Loucy (cell line): ENCODE results near the gene MARS1.

Experiments used
- H2AFZ ChIP-seq: fragments of 200-600 bp; sonication (generic); 2 replicates; pipeline ENCODE4 v1.6.0; 2016; ENCODE audit warnings: antibody characterized with exemption, mild to moderate bottlenecking, low read length, moderate library complexity
- H3F3A ChIP-seq: fragments of 200-600 bp; 2 replicates; pipeline ENCODE4 v1.6.0; 2016; ENCODE audit warnings: antibody characterized with exemption, low read depth, mild to moderate bottlenecking
- H3K27me3 ChIP-seq: fragments of 200-600 bp; sonication (generic); 2 replicates; pipeline ENCODE4 v1.6.1; 2014; ENCODE audit warnings: low read length, mild to moderate bottlenecking; ENCODE audit not compliant: insufficient read depth, poor library complexity, severe bottlenecking
- H3K36me3 ChIP-seq: fragments of 200-600 bp; sonication (generic); 2 replicates; pipeline ENCODE4 v1.6.1; 2016; ENCODE audit warnings: low read length; ENCODE audit not compliant: insufficient read depth
- H3K4me1 ChIP-seq: fragments of 200-600 bp; sonication (generic); 2 replicates; pipeline ENCODE4 v1.5.1; 2014; ENCODE audit warnings: low read length, mild to moderate bottlenecking; ENCODE audit not compliant: insufficient read depth, poor library complexity, severe bottlenecking
- H3K4me2 ChIP-seq: fragments of 200-600 bp; sonication (generic); 2 replicates; pipeline ENCODE4 v1.6.0; 2014; ENCODE audit warnings: antibody characterized with exemption, low read length, low read depth, mild to moderate bottlenecking; ENCODE audit not compliant: poor library complexity, severe bottlenecking
- H3K4me3 ChIP-seq: fragments of 200-600 bp; sonication (generic); 2 replicates; pipeline ENCODE4 v1.5.1; 2014; ENCODE audit warnings: low read length, mild to moderate bottlenecking, mixed read lengths; ENCODE audit not compliant: poor library complexity, severe bottlenecking
- H3K79me2 ChIP-seq: fragments of 200-600 bp; sonication (generic); 2 replicates; pipeline ENCODE4 v1.6.1; 2014; ENCODE audit warnings: low read length; ENCODE audit not compliant: insufficient read depth
- H3K9ac ChIP-seq: fragments of 200-600 bp; sonication (generic); 2 replicates; pipeline ENCODE4 v1.6.0; 2014; ENCODE audit warnings: mild to moderate bottlenecking, low read depth, low read length, moderate library complexity; ENCODE audit not compliant: poor library complexity, severe bottlenecking
- H3K9me2 ChIP-seq: fragments of 200-600 bp; sonication (generic); replicated peaks from 2 replicates; pipeline ENCODE4 v1.6.1; 2016; ENCODE audit warnings: low read depth, low read length, mixed read lengths
- H3K9me3 ChIP-seq: fragments of 200-600 bp; sonication (generic); 2 replicates; pipeline ENCODE4 v1.6.1; 2014; ENCODE audit warnings: mild to moderate bottlenecking, antibody characterized with exemption, low read length, low read depth; ENCODE audit not compliant: insufficient read depth
- H4K20me1 ChIP-seq: fragments of 200-600 bp; sonication (generic); 2 replicates; pipeline ENCODE4 v1.6.0; 2014; ENCODE audit warnings: antibody characterized with exemption, low read length, mild to moderate bottlenecking; ENCODE audit not compliant: insufficient read depth, poor library complexity, severe bottlenecking
- CTCF ChIP-seq: fragments of 200-600 bp; sonication (generic); conservative IDR thresholded peaks from 2 replicates; pipeline ENCODE4 v1.5.1; 2014; ENCODE audit warnings: mild to moderate bottlenecking, antibody characterized with exemption, low read length
- EZH2phosphoT487 ChIP-seq: fragments of 200-600 bp; IDR thresholded peaks from 2 replicates; pipeline ENCODE4 v1.6.1; 2018; ENCODE audit warnings: antibody characterized with exemption, mild to moderate bottlenecking, moderate library complexity, borderline replicate concordance

Gene MARS1

GRCh38 chr12:57448669-57449068, 39.2 kb upstream of the MARS1 start:
- no peaks in the 10 kb centered on the region for H3K36me3 ChIP-seq
- no peak overlapping the region for H3K9ac ChIP-seq
- H3K4me1 ChIP-seq, result peaks cover 11% of the 10 kb centered on the region
- H3K4me2 ChIP-seq, result no peak overlapping the region
- H3K9me3 ChIP-seq, result no peaks in the 10 kb centered on the region
- H3K79me2 ChIP-seq, result no peaks in the 10 kb centered on the region
- H3K9me2 ChIP-seq, result no peaks in the 10 kb centered on the region
- H3K27me3 ChIP-seq, result no peaks in the 10 kb centered on the region
- TF ChIP-seq EZH2phosphoT487, result no peak
- no peak overlapping the region for H2AFZ ChIP-seq
- no peak overlapping the region for H3K4me3 ChIP-seq
- no peaks in the 10 kb centered on the region for H3F3A ChIP-seq
- H4K20me1 ChIP-seq, result no peaks in the 10 kb centered on the region

GRCh38 chr12:57449375-57449774, 38.5 kb upstream of the MARS1 start:
- Histone ChIP-seq H3K79me2 (no peaks in the 10 kb centered on the region), H3K36me3 (no peaks in the 10 kb centered on the region), H3K4me1 (peaks cover 11% of the 10 kb centered on the region), H3K9me3 (no peaks in the 10 kb centered on the region), H3K9ac (no peak overlapping the region), H3K4me3 (no peak overlapping the region), H3K27me3 (no peaks in the 10 kb centered on the region), H3K4me2 (no peak overlapping the region), H3F3A (no peaks in the 10 kb centered on the region), H4K20me1 (no peaks in the 10 kb centered on the region), H3K9me2 (no peaks in the 10 kb centered on the region), H2AFZ (no peak overlapping the region)
- TF ChIP-seq EZH2phosphoT487 (no peak), CTCF (no peak)

GRCh38 chr12:57450057-57450456, 37.8 kb upstream of the MARS1 start:
- no peaks in the 10 kb centered on the region for H3K9me3 ChIP-seq
- H3K4me3 ChIP-seq, result no peak overlapping the region
- no peaks in the 10 kb centered on the region for H3K36me3 ChIP-seq
- H3K79me2 ChIP-seq, result no peaks in the 10 kb centered on the region
- TF ChIP-seq EZH2phosphoT487 (no peak), CTCF (no peak)
- no peak overlapping the region for H3K4me2 ChIP-seq
- H3K9ac ChIP-seq, result no peak overlapping the region
- no peaks in the 10 kb centered on the region for H3K27me3 ChIP-seq
- H4K20me1 ChIP-seq, result no peaks in the 10 kb centered on the region
- H3F3A ChIP-seq, result no peaks in the 10 kb centered on the region
- no peaks in the 10 kb centered on the region for H3K9me2 ChIP-seq
- H3K4me1 ChIP-seq, result peaks cover 8% of the 10 kb centered on the region
- H2AFZ ChIP-seq, result no peak overlapping the region

- TF ChIP-seq EZH2phosphoT487 (no peak), CTCF (no peak)
- H3K4me3 ChIP-seq, result no peak overlapping the region
- no peak overlapping the region for H3K9ac ChIP-seq
- H3K4me1 ChIP-seq, result peaks cover 6% of the 10 kb centered on the region
- no peaks in the 10 kb centered on the region for H3K9me3 ChIP-seq
- no peaks in the 10 kb centered on the region for H3K36me3 ChIP-seq
- no peak overlapping the region for H3K4me2 ChIP-seq
- H3K27me3 ChIP-seq, result no peaks in the 10 kb centered on the region
- H4K20me1 ChIP-seq, result no peaks in the 10 kb centered on the region
- H3F3A ChIP-seq, result no peaks in the 10 kb centered on the region
- no peaks in the 10 kb centered on the region for H3K79me2 ChIP-seq
- no peaks in the 10 kb centered on the region for H3K9me2 ChIP-seq
- no peak overlapping the region for H2AFZ ChIP-seq
Measured at GRCh38 chr12:57451233-57451778, 36.6 kb upstream of the MARS1 start.
